HepG2 (cell line): ENCODE results near the gene BIRC3. TPM values are rescaled to one million over a fixed set of nuclear protein-coding genes. Genes with fewer than 3 reads are reported as not detected.

ENCODE experiments used
- DMAP1 ChIP-seq: IDR thresholded peaks from 2 replicates; pipeline ENCODE4 v1.6.1; 2016
- EHMT2 ChIP-seq: fragments of 200-600 bp; sonication (generic); IDR thresholded peaks from 2 replicates; pipeline ENCODE4 v1.7.0; 2017; ENCODE audit warnings: antibody characterized with exemption, low read depth, low read length, borderline replicate concordance
- FOXJ3 ChIP-seq: sonication (generic); formaldehyde crosslinking; IDR thresholded peaks from 2 replicates; pipeline ENCODE4 v1.4.0; 2020; ENCODE audit warnings: missing genetic modification reagents, mild to moderate bottlenecking, borderline replicate concordance
- FOXK2 ChIP-seq: fragments of 450-650 bp; IDR thresholded peaks from 2 replicates; pipeline ENCODE4 v1.6.1; 2016
- HOXA3 ChIP-seq: sonication (generic); formaldehyde crosslinking; IDR thresholded peaks from 2 replicates; pipeline ENCODE4 v1.5.0; 2020; ENCODE audit warnings: missing genetic modification reagents
- ISL2 ChIP-seq: sonication (generic); formaldehyde crosslinking; IDR thresholded peaks from 2 replicates; pipeline ENCODE4 v1.5.0; 2020; ENCODE audit warnings: missing genetic modification reagents
- MEIS1 ChIP-seq: sonication (generic); formaldehyde crosslinking; IDR thresholded peaks from 2 replicates; pipeline ENCODE4 v1.9.0; 2021; ENCODE audit warnings: mild to moderate bottlenecking, missing genetic modification reagents, moderate library complexity, borderline replicate concordance
- NCOA2 ChIP-seq: sonication (generic); formaldehyde crosslinking; IDR thresholded peaks from 2 replicates; pipeline ENCODE4 v1.8.0; 2022; ENCODE audit warnings: inconsistent platforms
- NFIC ChIP-seq: IDR thresholded peaks from 2 replicates; pipeline ENCODE4 v1.6.1; 2012; ENCODE audit warnings: mild to moderate bottlenecking, low read length, inconsistent platforms
- ONECUT2 ChIP-seq: sonication (generic); formaldehyde crosslinking; IDR thresholded peaks from 2 replicates; pipeline ENCODE4 v1.4.0; 2020; ENCODE audit warnings: missing genetic modification reagents
- TFDP2 ChIP-seq: sonication (generic); formaldehyde crosslinking; IDR thresholded peaks from 2 replicates; pipeline ENCODE4 v1.4.0; 2020; ENCODE audit warnings: missing genetic modification reagents
- ZNF205 ChIP-seq: IDR thresholded peaks from 2 replicates; pipeline ENCODE4 v1.6.1; 2018; ENCODE audit warnings: missing biosample characterization, missing genetic modification reagents
- ZNF256 ChIP-seq: sonication (generic); formaldehyde crosslinking; conservative IDR thresholded peaks from 2 replicates; pipeline ENCODE4 v1.4.0; 2020; ENCODE audit warnings: missing genetic modification reagents
- ZNF274 ChIP-seq: sonication (generic); formaldehyde crosslinking; IDR thresholded peaks from 2 replicates; pipeline ENCODE4 v1.5.1; 2020; ENCODE audit warnings: mild to moderate bottlenecking, missing genetic modification reagents
- ZNF333 ChIP-seq: sonication (generic); formaldehyde crosslinking; IDR thresholded peaks from 2 replicates; pipeline ENCODE4 v1.4.0; 2020; ENCODE audit warnings: mild to moderate bottlenecking, missing genetic modification reagents, borderline replicate concordance
- ZNF614 ChIP-seq: IDR thresholded peaks from 2 replicates; pipeline ENCODE4 v1.6.1; 2018; ENCODE audit warnings: missing biosample characterization, missing genetic modification reagents, inconsistent platforms, borderline replicate concordance
- ZNF766 ChIP-seq: sonication (generic); formaldehyde crosslinking; IDR thresholded peaks from 2 replicates; pipeline ENCODE4 v1.5.0; 2020; ENCODE audit warnings: missing genetic modification reagents, borderline replicate concordance
- polyA plus RNA-seq, 8 experiments: library from polyadenylated mRNA; depleted of rRNA in 3 of 8; stranded (reverse) in 7 of 8; unstranded in 1 of 8; fragments of >200 nt; fragmentation: Illumina TruSeq in 4 of 8; extraction: Trizol in 4 of 8; gene quantifications; 2 replicates each; pipeline versions ENCODE4 v1.2.1 to v1.2.3, GENCODE V29; 2011 to 2016; ENCODE audit warnings: low read depth in 4 of 8, missing spikeins in 1 of 8, mixed read lengths in 1 of 8; ENCODE audit not compliant: insufficient read depth in 1 of 8
- total RNA-seq, 5 experiments: library from RNA; depleted of rRNA; stranded (reverse); fragments of >200 nt; fragmentation: Illumina TruSeq; extraction: Trizol; gene quantifications; 2 replicates each; pipeline ENCODE4 v1.2.3, GENCODE V29; 2016; ENCODE audit warnings: low read depth in 1 of 5
- TF ChIP-seq, protein P1 (sequence below): sonication (generic); formaldehyde crosslinking; IDR thresholded peaks from 2 replicates; pipeline ENCODE4 v1.5.1; 2020; ENCODE audit warnings: missing genetic modification reagents, mild to moderate bottlenecking, borderline replicate concordance
- TF ChIP-seq, protein P2 (sequence below): sonication (generic); formaldehyde crosslinking; IDR thresholded peaks from 2 replicates; pipeline ENCODE4 v1.4.0; 2020; ENCODE audit warnings: low read depth, mild to moderate bottlenecking, missing genetic modification reagents
- TF ChIP-seq, protein P3 (sequence below): sonication (generic); formaldehyde crosslinking; IDR thresholded peaks from 2 replicates; pipeline ENCODE4 v1.5.1; 2020; ENCODE audit warnings: mild to moderate bottlenecking, missing genetic modification reagents, borderline replicate concordance

Gene BIRC3
- total and polyA plus RNA-seq, 2 of the 13 experiments (the other 11 are each of a cell fraction or from before 2014, with no cell fraction given), result 0.41 to 4.2 TPM

GRCh38 chr11:102272047-102272824 is 45.0 kb upstream of the BIRC3 start (continued):
- peak; percentile 83 for TF ChIP-seq ONECUT2 (CRISPR knock-in tag)
- TF ChIP-seq, protein P1, sequence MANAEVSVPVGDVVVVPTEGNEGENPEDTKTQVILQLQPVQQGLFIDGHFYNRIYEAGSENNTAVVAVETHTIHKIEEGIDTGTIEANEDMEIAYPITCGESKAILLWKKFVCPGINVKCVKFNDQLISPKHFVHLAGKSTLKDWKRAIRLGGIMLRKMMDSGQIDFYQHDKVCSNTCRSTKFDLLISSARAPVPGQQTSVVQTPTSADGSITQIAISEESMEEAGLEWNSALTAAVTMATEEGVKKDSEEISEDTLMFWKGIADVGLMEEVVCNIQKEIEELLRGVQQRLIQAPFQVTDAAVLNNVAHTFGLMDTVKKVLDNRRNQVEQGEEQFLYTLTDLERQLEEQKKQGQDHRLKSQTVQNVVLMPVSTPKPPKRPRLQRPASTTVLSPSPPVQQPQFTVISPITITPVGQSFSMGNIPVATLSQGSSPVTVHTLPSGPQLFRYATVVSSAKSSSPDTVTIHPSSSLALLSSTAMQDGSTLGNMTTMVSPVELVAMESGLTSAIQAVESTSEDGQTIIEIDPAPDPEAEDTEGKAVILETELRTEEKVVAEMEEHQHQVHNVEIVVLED (CRISPR knock-in tag), result peak; percentile 20; the same call in 1 of the 2 replicates
- TF ChIP-seq, protein P2, sequence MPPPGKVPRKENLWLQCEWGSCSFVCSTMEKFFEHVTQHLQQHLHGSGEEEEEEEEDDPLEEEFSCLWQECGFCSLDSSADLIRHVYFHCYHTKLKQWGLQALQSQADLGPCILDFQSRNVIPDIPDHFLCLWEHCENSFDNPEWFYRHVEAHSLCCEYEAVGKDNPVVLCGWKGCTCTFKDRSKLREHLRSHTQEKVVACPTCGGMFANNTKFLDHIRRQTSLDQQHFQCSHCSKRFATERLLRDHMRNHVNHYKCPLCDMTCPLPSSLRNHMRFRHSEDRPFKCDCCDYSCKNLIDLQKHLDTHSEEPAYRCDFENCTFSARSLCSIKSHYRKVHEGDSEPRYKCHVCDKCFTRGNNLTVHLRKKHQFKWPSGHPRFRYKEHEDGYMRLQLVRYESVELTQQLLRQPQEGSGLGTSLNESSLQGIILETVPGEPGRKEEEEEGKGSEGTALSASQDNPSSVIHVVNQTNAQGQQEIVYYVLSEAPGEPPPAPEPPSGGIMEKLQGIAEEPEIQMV (CRISPR knock-in tag), result no peak
- TF ChIP-seq ZNF333, result no peak
- peak; percentile 49; the same call in 1 of the 2 replicates for TF ChIP-seq NCOA2 (CRISPR knock-in tag)
- TF ChIP-seq ZNF274 (CRISPR knock-in tag), result no peak
- TF ChIP-seq, protein P3, sequence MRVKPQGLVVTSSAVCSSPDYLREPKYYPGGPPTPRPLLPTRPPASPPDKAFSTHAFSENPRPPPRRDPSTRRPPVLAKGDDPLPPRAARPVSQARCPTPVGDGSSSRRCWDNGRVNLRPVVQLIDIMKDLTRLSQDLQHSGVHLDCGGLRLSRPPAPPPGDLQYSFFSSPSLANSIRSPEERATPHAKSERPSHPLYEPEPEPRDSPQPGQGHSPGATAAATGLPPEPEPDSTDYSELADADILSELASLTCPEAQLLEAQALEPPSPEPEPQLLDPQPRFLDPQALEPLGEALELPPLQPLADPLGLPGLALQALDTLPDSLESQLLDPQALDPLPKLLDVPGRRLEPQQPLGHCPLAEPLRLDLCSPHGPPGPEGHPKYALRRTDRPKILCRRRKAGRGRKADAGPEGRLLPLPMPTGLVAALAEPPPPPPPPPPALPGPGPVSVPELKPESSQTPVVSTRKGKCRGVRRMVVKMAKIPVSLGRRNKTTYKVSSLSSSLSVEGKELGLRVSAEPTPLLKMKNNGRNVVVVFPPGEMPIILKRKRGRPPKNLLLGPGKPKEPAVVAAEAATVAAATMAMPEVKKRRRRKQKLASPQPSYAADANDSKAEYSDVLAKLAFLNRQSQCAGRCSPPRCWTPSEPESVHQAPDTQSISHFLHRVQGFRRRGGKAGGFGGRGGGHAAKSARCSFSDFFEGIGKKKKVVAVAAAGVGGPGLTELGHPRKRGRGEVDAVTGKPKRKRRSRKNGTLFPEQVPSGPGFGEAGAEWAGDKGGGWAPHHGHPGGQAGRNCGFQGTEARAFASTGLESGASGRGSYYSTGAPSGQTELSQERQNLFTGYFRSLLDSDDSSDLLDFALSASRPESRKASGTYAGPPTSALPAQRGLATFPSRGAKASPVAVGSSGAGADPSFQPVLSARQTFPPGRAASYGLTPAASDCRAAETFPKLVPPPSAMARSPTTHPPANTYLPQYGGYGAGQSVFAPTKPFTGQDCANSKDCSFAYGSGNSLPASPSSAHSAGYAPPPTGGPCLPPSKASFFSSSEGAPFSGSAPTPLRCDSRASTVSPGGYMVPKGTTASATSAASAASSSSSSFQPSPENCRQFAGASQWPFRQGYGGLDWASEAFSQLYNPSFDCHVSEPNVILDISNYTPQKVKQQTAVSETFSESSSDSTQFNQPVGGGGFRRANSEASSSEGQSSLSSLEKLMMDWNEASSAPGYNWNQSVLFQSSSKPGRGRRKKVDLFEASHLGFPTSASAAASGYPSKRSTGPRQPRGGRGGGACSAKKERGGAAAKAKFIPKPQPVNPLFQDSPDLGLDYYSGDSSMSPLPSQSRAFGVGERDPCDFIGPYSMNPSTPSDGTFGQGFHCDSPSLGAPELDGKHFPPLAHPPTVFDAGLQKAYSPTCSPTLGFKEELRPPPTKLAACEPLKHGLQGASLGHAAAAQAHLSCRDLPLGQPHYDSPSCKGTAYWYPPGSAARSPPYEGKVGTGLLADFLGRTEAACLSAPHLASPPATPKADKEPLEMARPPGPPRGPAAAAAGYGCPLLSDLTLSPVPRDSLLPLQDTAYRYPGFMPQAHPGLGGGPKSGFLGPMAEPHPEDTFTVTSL (CRISPR knock-in tag), result no peak; the same call in 1 of the 2 replicates
- 0 out of 2 replicates have a peak, but pooled peaks have one; percentile 42 for TF ChIP-seq NFIC
- TF ChIP-seq ZNF256 (CRISPR knock-in tag), result no peak
- TF ChIP-seq ISL2 (CRISPR knock-in tag), result peak; percentile 75
- peak; percentile 26; the same call in 1 of the 2 replicates for TF ChIP-seq HOXA3 (CRISPR knock-in tag)
- TF ChIP-seq EHMT2, result peak; percentile 25; the same call in 1 of the 2 replicates
- peak; percentile 34; the same call in 1 of the 2 replicates for TF ChIP-seq DMAP1 (CRISPR knock-in tag)
- TF ChIP-seq ZNF205 (CRISPR knock-in tag), result no peak
- peak; percentile 40; the same call in 1 of the 2 replicates for TF ChIP-seq TFDP2
- TF ChIP-seq ZNF766 (CRISPR knock-in tag), result no peak
- TF ChIP-seq MEIS1 (CRISPR knock-in tag), result peak; percentile 53; the same call in 1 of the 2 replicates
- TF ChIP-seq FOXJ3 (CRISPR knock-in tag), result peak; percentile 40; the same call in 1 of the 2 replicates
- TF ChIP-seq FOXK2, result peak; percentile 58; the same call in 1 of the 2 replicates
- peak; percentile 43; the same call in 1 of the 2 replicates for TF ChIP-seq ZNF614 (CRISPR knock-in tag)
